ENCODE data around the gene AK8.
"Not testable (repeated sequence)": the region's sequence is repeated elsewhere in the genome, so short reads cannot be mapped to it uniquely, and the experiment has no call there.

AK8 gene

GRCh38 chr9:132740526-132741309 lies 137.4 kb downstream of the AK8 start:
- no peak for DNase-seq

- no peak for DNase-seq
Measured at GRCh38 chr9:132739710-132740310, 138.3 kb downstream of the AK8 start.

- no peak for DNase-seq
Measured at GRCh38 chr9:132733260-132733815, 144.7 kb downstream of the AK8 start.

- DNase-seq, result no peak
Measured at GRCh38 chr9:132732326-132733259, 145.5 kb downstream of the AK8 start.

- no peak for DNase-seq
Measured at GRCh38 chr9:132731230-132731629, 146.9 kb downstream of the AK8 start.

- DNase-seq, result no peak
Measured at GRCh38 chr9:132730054-132731033, 147.7 kb downstream of the AK8 start.

GRCh38 chr9:132729235-132729890 lies 148.7 kb downstream of the AK8 start:
- DNase-seq, result no peak

GRCh38 chr9:132728497-132728896 lies 149.6 kb downstream of the AK8 start:
- no peak for DNase-seq

GRCh38 chr9:132728071-132728470 lies 150.0 kb downstream of the AK8 start:
- no peak for DNase-seq

- DNase-seq, result no peak
Measured at GRCh38 chr9:132726576-132727130, 151.4 kb downstream of the AK8 start.

- no peak for DNase-seq
Measured at GRCh38 chr9:132725306-132725705, 152.8 kb downstream of the AK8 start.

- no peak for DNase-seq
Measured at GRCh38 chr9:132723809-132724208, 154.3 kb downstream of the AK8 start.

GRCh38 chr9:132722564-132723065 lies 155.5 kb downstream of the AK8 start:
- DNase-seq, result no peak

- no peak for DNase-seq
Measured at GRCh38 chr9:132721661-132722060, 156.4 kb downstream of the AK8 start.

GRCh38 chr9:132718381-132718928 lies 159.6 kb downstream of the AK8 start:
- not testable (repeated sequence) for DNase-seq

- DNase-seq, result no peak
Measured at GRCh38 chr9:132717326-132717945, 160.6 kb downstream of the AK8 start.

- no peak for DNase-seq
Measured at GRCh38 chr9:132716007-132716406, 162.1 kb downstream of the AK8 start.

- DNase-seq, result no peak
Measured at GRCh38 chr9:132712753-132713152, 165.3 kb downstream of the AK8 start.

- DNase-seq, result no peak
Measured at GRCh38 chr9:132711846-132712245, 166.2 kb downstream of the AK8 start.

- DNase-seq, result not testable (repeated sequence)
Measured at GRCh38 chr9:132711152-132711551, 166.9 kb downstream of the AK8 start.

Data from CD4-positive, alpha-beta T cell treated with Interferon alpha-2 for 1 hour (primary cell).